HG02571 (cell line): ENCODE results near the gene PIK3R5.

Experiments
- ATAC-seq: cut with Tn5 transposase; IDR thresholded peaks from one replicate; pipeline ENCODE4 v1.9.1; 2021; ENCODE audit warnings: mild to moderate bottlenecking, moderate library complexity; ENCODE audit not compliant: unreplicated experiment

The PIK3R5 gene

DNA sequence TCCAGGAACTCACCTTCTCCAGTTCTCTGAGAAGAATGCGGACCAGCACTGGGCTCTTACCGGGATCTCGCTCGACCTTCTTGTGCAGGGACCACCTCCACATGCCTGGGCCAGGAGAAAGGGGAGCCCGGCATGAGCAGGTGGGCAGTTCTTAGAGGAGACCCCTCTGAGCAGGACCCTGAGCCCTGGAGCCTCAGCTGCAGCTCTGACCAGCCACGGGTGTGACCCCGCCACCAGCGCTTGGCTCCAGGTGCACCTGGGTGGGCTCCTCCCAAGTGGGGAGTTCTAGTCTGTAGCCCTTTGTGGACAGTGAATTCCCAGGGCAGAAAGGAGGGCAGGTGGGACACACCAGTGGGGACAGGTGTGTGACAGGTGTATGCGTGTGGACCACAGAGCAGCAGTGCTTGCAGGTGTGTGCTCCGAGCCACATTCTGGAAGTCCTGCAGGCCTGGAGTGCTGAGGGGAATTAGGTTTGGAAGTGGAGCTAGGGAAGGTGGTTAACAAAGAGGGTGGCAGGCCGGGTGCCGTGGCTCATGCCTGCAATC, 126.9 kb downstream of the PIK3R5 start:
- no peak for ATAC-seq

GRCh38 chr17:8837563-8838075, 127.9 kb downstream of the PIK3R5 start:
- no peak for ATAC-seq

DNA sequence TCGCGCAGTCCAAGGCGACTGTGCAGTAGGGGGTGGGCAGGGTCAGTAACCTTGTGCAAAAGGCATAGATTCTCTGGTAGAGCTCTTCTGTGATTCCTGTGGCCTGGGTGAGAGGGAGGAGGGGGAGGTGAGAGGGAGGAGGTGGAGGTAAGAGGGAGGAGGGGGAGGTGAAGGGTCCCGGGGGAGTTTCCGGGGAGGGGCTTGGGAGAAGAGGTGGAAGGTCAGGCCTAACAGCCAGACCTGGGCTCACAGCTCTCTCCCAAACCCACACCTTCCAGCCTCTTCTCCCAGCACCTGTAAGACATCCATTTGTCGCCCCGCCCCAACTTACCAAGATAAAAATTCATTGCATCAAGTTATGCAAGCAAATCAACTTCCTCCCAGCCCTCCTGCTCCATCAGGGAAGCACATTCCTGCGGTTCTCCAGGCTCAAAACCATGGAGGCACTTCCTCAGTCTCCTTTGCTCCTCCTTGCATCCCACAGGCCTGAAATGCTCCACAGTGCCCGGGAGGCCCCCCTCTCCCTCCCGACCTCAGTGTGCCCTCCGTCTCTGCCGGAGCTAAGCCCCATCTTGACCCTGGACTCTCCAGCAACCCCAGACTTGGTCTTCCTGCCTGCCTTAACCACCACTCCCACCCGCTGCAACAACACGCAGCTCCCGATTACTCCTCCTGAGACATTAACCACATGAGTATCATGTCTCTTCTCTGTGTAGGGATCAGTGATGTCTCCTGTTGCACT, 128.5 kb downstream of the PIK3R5 start:
- ATAC-seq = no peak

- no peak for ATAC-seq
These were observed 129.7 kb downstream of the PIK3R5 start for GRCh38 chr17:8835631-8836364.

- ATAC-seq = no peak
These were observed 130.4 kb downstream of the PIK3R5 start for GRCh38 chr17:8835106-8835505.

DNA sequence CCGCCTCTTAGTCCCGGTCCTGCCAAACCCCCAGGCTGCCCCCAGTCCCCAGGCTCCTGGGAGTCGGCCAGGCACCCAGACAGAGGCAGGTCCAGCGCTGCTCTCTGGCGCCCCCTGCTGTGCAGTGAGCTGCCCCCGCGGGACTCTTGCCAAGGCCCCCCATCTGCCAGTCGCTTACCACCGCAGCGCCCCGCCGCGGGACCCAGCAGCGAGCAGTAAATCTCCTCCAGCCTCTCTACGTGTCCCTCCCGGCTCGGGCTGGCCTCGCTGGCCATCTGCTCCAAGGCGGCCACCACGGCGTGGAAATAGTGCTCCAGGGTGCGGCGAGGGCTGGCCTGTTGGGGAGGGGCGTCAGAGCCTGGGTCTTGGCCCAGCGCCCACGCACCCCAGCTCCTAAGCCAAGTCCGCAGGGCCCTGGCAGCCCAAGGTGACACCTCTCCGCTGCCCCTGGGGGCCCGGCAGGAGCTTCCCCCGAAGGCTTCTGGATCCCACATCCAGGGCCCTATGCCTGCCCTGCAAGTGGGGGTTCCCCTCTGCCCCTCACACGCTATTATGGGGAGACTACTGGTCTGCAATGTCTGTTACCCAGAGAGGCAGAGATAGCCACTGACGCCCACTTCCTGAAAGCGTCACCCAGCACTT, 132.7 kb downstream of the PIK3R5 start:
- no peak for ATAC-seq

DNA sequence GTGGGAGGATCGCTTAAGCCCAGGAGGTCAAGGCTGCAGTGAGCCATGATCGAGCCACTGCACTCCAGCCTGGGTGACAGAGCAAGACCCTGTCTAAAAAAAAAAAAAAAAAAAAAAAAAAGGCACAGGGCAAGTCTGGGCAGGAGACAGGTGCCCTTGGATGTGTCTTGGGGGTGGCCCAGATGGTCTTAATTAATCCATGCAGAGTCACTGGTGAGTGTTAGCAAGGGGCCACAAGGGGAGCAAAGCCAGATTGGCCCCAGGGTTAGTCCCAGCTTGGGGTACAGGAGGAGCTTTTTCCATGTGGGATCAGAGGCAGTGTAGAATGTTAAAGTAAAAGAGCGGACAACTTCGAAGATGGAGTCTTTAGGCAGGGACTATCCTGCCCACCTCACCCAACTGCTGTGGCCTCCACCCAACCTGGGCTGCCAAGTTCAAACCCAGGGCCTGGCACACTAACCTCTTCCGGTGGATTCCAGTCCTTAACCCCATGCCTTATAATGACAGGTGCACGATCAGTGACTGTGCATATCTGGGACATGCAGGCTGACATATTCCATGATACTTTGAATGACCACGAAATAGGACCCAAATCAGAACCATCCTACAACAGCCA, 134.2 kb downstream of the PIK3R5 start:
- no peak for ATAC-seq

DNA sequence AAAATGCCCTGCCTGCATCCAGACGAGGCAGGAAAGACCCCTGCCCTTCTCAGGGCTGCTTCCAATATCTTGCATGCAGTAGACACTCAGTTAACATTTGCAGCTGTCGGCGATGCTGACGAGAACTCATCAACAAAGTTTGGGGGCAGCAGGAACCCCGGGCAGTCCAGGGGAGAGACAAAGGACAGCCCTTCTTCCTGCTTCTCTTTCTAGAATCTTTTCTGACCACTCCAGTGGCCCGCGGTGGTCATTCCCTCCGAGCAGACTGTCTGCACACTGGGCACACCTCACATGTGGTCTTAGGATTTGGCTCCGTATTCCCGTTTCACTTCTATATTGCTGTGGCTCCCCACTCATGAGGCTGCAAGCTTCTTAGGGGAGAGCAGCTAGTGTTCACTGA, 135.4 kb downstream of the PIK3R5 start:
- ATAC-seq = no peak

- no peak for ATAC-seq
These were observed 136.2 kb downstream of the PIK3R5 start for GRCh38 chr17:8829036-8829941.
